Common myeloid progenitor, CD34-positive (primary cell): ENCODE results near the gene POLD4.

ENCODE experiments used
- CTCF ChIA-PET: fragments of 350-600 bp; sonication (Branson Sonifier 250); formaldehyde crosslinking; loops from one replicate; lab custom pipeline; 2021; ENCODE audit warnings: antibody characterized with exemption; lab: Charles Lee
- POLR2A ChIA-PET: fragments of 350-600 bp; sonication (Branson Sonifier 250); formaldehyde crosslinking; loops from one replicate; lab custom pipeline; 2021; ENCODE audit warnings: antibody characterized with exemption; lab: Charles Lee
- DNase-seq, 3 donors: peaks; one replicate each; pipeline versions ENCODE4 v3.0.0 to v3.0.0-alpha.2; 2013
- H3K27ac ChIP-seq, 2 experiments: 1 replicate in 1 of 2; 2 replicates in 1 of 2; pipeline ENCODE4 v1.7.0; 2013; ENCODE audit warnings: inconsistent platforms in 2 of 2, low read length in 2 of 2, mild to moderate bottlenecking in 2 of 2, low read depth in 1 of 2, moderate library complexity in 1 of 2; ENCODE audit not compliant: severe bottlenecking in 2 of 2, insufficient read depth in 1 of 2, poor library complexity in 1 of 2
- H3K27me3 ChIP-seq, 5 experiments: replicated peaks in 2 of 5; 1 replicate in 3 of 5; 2 replicates in 2 of 5; pipeline versions ENCODE4 v1.6.1 to v1.7.0; 2013; ENCODE audit warnings: low read length in 4 of 5, mild to moderate bottlenecking in 2 of 5, moderate library complexity in 2 of 5, inconsistent platforms in 1 of 5; ENCODE audit not compliant: insufficient read depth in 5 of 5, control insufficient read depth in 4 of 5
- H3K36me3 ChIP-seq, 4 experiments: 1 replicate in 2 of 4; 2 replicates in 2 of 4; pipeline versions ENCODE4 v1.6.1 to v1.7.0; 2013; ENCODE audit warnings: low read length in 3 of 4, control low read depth in 1 of 4, mild to moderate bottlenecking in 1 of 4; ENCODE audit not compliant: control insufficient read depth in 4 of 4, insufficient read depth in 4 of 4
- H3K4me1 ChIP-seq, 4 experiments: 1 replicate in 3 of 4; 2 replicates in 1 of 4; pipeline versions ENCODE4 v1.6.1 to v1.7.1; 2013; ENCODE audit warnings: low read length in 3 of 4, mild to moderate bottlenecking in 3 of 4, control low read depth in 1 of 4, inconsistent platforms in 1 of 4, moderate library complexity in 1 of 4; ENCODE audit not compliant: control insufficient read depth in 4 of 4, insufficient read depth in 4 of 4; ENCODE audit errors: control extremely low read depth in 1 of 4
- H3K4me3 ChIP-seq, 7 experiments: 1 replicate in 4 of 7; 2 replicates in 3 of 7; pipeline versions ENCODE4 v1.5.1 to v1.7.0; 2013; ENCODE audit warnings: mild to moderate bottlenecking in 7 of 7, low read length in 6 of 7, moderate library complexity in 6 of 7, inconsistent platforms in 2 of 7, low read depth in 2 of 7, control low read depth in 1 of 7; ENCODE audit not compliant: insufficient read depth in 4 of 7, control insufficient read depth in 1 of 7; ENCODE audit errors: extremely low read depth in 1 of 7
- H3K9me3 ChIP-seq, 5 experiments: 1 replicate in 4 of 5; 2 replicates in 1 of 5; pipeline versions ENCODE4 v1.6.1 to v1.7.1; 2013; ENCODE audit warnings: low read length in 4 of 5, mild to moderate bottlenecking in 2 of 5, inconsistent platforms in 1 of 5, low read depth in 1 of 5, moderate library complexity in 1 of 5; ENCODE audit not compliant: control insufficient read depth in 4 of 5, insufficient read depth in 2 of 5; ENCODE audit errors: control extremely low read depth in 1 of 5
- WGBS: methylation state at CpG from one replicate; pipeline ENCODE4 v1.1.5; 2013; ENCODE audit not compliant: insufficient coverage; 5-methylcytosine and 5-hydroxymethylcytosine counted together

Gene POLD4

DNA sequence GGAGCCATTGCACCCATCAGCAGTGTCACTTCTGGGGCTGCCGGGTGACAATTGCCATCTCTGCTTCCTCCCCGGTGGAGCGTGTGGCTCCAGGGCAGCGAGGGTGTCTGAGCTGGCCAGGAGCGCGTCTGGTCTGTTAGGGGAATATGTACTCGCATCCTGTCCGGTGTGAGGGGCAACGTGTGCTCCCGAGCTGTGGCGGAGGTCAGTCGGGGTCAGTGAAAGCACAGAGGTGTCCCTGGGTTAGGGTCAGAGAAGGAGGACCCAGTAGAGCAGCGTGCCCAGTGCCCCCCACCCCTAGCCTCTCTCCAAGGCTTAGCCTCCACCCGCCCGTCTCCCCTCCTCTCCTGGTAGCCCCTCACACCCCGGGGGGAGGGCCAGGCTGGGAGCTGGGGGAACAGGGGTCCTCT is 18.6 kb upstream of the POLD4 start:
- H3K4me3 ChIP-seq = peak overlapping the region in 5 of 7 experiments; percentile 1 to 66 (median 47)
- peaks cover 0 to 18% (median 0%) of the 10 kb centered on the region in 5 experiments for H3K27me3 ChIP-seq
- peaks cover 0 to 77% (median 73%) of the 10 kb centered on the region in 4 experiments for H3K4me1 ChIP-seq
- no peaks in the 10 kb centered on the region for H3K9me3 ChIP-seq
- ChIA-PET CTCF (interaction anchor here (1.2 to 25.8 kb wide), 4 partner anchors 10 to 26 kb away, joined by 3 to 892 read pairs (median 44); partner anchors contain the start of gene POLD4), POLR2A (interaction anchor here (1.9 kb wide), 1 partner anchor 18 kb away, joined by 8 read pairs; the partner anchor contains the start of gene POLD4)
- DNase-seq = peak in 1 of 3 donors; percentile 27
- WGBS = 8% methylated on average over 12 of the region's 16 CpGs
- H3K36me3 ChIP-seq = no peaks in the 10 kb centered on the region
- no peak overlapping the region for H3K27ac ChIP-seq

DNA sequence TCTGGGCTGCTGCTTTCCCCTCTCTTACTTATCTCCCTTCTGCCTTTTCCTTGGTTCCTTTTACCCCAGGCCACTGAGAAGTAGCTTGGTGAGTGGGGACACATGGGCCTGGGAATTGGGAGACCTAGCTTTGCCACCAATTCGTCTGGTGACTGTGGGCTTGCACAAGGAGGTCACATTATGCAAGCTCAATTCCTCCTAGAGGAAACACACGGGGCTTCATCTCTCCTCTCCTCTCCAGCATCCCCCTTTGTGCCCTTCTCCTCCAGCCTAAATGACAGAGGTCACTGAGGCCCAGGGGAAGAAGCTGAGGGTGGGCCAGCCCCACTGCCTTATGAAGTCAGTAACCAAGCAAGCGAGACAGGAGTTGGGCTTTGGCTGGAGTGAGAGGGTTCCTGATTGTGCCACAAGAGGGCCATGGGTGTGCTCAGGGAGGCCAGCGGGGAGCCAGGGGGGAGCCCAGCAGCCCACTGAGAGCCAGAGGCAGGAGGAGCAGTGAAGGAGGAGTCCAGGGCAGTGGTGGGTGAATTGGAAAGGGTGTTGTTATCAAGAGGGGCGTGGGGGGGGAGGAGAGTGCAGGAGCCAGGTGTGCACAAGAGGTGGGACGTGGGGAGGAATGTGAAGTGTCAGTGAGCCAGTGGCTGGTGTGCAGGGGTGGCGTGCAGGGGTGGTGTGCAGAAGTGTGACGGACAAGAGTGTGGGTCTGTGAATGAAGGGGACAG is 18.0 kb upstream of the POLD4 start:
- peak overlapping the region in 2 of 7 experiments; percentile 47 to 62 for H3K4me3 ChIP-seq
- CTCF ChIA-PET = interaction anchor here (0.8 to 25.8 kb wide), 11 partner anchors 8 to 132 kb away, joined by 3 to 892 read pairs (median 3); partner anchors contain the start of genes POLD4 and RAD9A
- peak; percentile 46 to 68 (median 65) for DNase-seq

DNA sequence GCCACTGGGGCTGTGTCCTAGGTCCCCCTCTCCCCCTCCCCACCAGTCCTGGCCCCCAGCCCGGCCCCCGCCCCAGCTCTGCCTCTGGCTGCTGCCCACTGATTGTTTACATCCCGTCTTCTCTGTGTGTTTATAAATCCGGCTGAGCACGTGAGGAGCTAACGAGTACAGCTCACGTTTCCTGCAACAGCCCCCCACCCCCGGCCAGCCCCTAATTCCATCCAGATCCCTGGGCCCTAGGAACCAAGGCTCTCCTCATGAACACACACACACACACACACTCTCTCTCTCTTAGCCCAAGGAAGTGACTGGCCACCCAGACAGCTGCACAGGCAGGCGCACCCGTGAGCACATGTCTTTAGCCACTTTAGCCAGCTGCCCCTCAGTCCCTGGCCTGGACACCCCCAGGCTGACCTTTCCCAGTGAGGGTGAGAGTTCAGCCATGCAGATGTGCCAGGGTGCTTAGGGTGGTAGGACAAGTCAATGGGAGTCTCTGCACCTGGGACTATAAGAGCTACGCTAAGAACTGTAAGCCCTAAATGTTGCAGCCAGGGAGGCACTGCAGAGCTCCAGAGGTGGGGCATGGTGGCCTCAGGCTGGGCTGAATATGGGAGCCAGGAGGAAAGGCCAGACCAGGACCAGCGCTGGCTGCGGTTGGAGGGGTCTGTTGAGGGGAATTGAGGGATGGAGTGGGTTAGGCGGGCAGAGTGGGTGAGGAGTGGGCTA is 17.2 kb upstream of the POLD4 start:
- no peak for DNase-seq
- POLR2A ChIA-PET = interaction anchor here (1.9 kb wide), 1 partner anchor 17 kb away, joined by 8 read pairs; the partner anchor contains the start of gene POLD4
- Histone ChIP-seq H3K4me1 (peaks cover 0 to 89% (median 79%) of the 10 kb centered on the region in 4 experiments), H3K27me3 (peaks cover 0 to 18% (median 0%) of the 10 kb centered on the region in 5 experiments), H3K36me3 (no peaks in the 10 kb centered on the region), H3K27ac (no peak overlapping the region), H3K9me3 (no peaks in the 10 kb centered on the region), H3K4me3 (no peak overlapping the region)
- CTCF ChIA-PET = interaction anchor here (0.7 to 25.8 kb wide), 12 partner anchors 9 to 291 kb away, joined by 3 to 892 read pairs (median 5); partner anchors contain the start of genes POLD4 and RAD9A
- 62% methylated on average over 11 of the region's 14 CpGs for WGBS

More for the DNA sequence above, 18.0 kb upstream of the POLD4 start:
- H3K27me3 ChIP-seq = peaks cover 0 to 18% (median 0%) of the 10 kb centered on the region in 5 experiments
- 33% methylated on average over 7 of the region's 8 CpGs for WGBS
- no peaks in the 10 kb centered on the region for H3K36me3 ChIP-seq
- POLR2A ChIA-PET = interaction anchor here (1.9 kb wide), 1 partner anchor 18 kb away, joined by 8 read pairs; the partner anchor contains the start of gene POLD4
- H3K4me1 ChIP-seq = peaks cover 0 to 83% (median 75%) of the 10 kb centered on the region in 4 experiments
- H3K9me3 ChIP-seq = no peaks in the 10 kb centered on the region
- no peak overlapping the region for H3K27ac ChIP-seq

DNA sequence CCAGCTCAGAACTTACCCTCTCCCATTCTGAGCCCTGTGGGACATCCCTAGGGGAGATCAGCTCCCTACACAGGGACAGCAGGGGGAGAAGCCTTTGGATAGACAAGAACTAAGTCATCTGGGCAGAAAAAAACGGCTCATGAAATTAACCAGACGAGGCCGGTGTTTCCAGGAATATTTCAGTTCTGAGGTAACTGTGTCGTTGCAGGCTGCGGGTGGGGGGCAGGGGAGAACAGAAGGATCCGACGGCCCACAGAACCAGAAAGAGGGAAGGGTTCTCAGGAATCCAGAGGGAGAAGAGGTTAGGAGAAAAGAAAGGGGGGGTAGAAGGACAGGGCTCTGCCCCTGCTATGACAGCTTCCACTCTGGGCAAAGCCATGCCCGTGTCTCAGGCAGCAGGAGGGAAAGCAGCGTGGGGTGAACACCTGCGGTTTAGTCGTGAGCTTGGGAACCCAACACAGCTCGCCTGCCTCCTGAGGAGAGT is 16.5 kb upstream of the POLD4 start:
- H3K4me3 ChIP-seq = no peak overlapping the region
- ChIA-PET POLR2A (no interaction called here), CTCF (interaction anchor here (0.7 to 25.8 kb wide), 8 partner anchors 9 to 130 kb away, joined by 3 to 892 read pairs (median 8); partner anchors contain the start of genes POLD4 and RAD9A)
- DNase-seq = no peak
- H3K36me3 ChIP-seq = no peaks in the 10 kb centered on the region
- peaks cover 0 to 91% (median 81%) of the 10 kb centered on the region in 4 experiments for H3K4me1 ChIP-seq
- WGBS = 59% methylated on average over 12 of the region's 12 CpGs
- no peak overlapping the region for H3K27ac ChIP-seq
- peaks cover 0 to 18% (median 0%) of the 10 kb centered on the region in 5 experiments for H3K27me3 ChIP-seq
- no peaks in the 10 kb centered on the region for H3K9me3 ChIP-seq

DNA sequence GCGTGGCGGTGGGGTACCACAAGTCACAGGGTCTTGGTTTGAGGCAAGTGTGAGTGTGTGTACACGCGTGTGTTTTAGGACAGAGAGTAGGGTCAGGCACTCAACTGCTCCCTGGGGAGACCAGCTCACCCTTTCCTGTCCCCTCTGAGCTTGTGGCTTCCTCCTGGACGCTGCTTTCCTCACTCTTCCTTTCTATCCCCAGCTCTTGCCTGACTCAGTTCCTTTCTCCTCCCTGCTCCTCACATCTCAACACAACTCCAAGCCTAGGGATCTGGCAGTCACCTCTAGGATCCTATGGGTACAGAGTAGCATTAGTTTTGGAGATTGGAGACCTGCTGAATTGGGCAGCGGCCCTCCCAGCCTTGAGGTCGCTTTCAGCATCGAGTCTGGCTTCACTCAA is 15.9 kb upstream of the POLD4 start:
- peaks cover 0 to 12% (median 0%) of the 10 kb centered on the region in 5 experiments for H3K27me3 ChIP-seq
- no peak overlapping the region for H3K4me3 ChIP-seq
- H3K36me3 ChIP-seq = no peaks in the 10 kb centered on the region
- DNase-seq = no peak
- peaks cover 0 to 91% (median 81%) of the 10 kb centered on the region in 4 experiments for H3K4me1 ChIP-seq
- ChIA-PET CTCF (interaction anchor here (0.7 to 25.8 kb wide), 4 partner anchors 10 to 17 kb away, joined by 3 to 892 read pairs (median 42); partner anchors contain the start of gene POLD4), POLR2A (no interaction called here)
- WGBS = 78% methylated on average over 7 of the region's 8 CpGs
- H3K27ac ChIP-seq = no peak overlapping the region
- no peaks in the 10 kb centered on the region for H3K9me3 ChIP-seq

DNA sequence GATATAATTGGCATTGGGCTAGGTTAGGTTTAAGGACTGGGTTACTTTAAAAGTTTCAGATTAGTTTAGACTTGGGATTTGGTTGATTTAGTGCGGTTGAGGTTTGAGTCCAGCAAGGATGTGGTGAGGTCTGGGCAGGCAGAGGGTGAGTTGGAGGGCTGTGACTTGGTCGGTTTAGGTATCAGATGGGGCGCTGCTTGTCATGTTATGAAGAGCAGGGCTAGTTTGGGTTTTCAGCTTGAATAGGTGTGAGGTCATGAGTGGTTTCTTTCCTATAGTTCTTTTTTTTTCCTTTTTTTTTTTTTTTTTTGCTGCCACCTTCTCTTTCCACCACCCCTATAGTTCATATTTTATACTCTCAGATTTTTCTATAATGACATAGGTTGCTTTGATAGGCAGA is 15.3 kb upstream of the POLD4 start:
- Histone ChIP-seq H3K4me1 (peaks cover 0 to 91% (median 81%) of the 10 kb centered on the region in 4 experiments), H3K4me3 (no peak overlapping the region), H3K36me3 (no peaks in the 10 kb centered on the region), H3K27ac (no peak overlapping the region), H3K9me3 (no peaks in the 10 kb centered on the region), H3K27me3 (peaks cover 0 to 10% (median 0%) of the 10 kb centered on the region in 5 experiments)
- ChIA-PET CTCF (interaction anchor here (1.8 to 25.8 kb wide), 3 partner anchors 10 to 17 kb away, joined by 9 to 892 read pairs (median 74); partner anchors contain the start of gene POLD4), POLR2A (no interaction called here)
- WGBS = 0% methylated on average over 2 of the region's 3 CpGs
- DNase-seq = peak; percentile 54 to 89 (median 88)
